HEK293T (cell line): Measurements from ENCODE around the gene SOBP.

ENCODE experiments used
- L3MBTL2 ChIP-seq: fragments of 450-650 bp; conservative IDR thresholded peaks from 2 replicates; pipeline ENCODE4 v1.6.1; 2016; ENCODE audit warnings: mild to moderate bottlenecking
- TF ChIP-seq, protein P1 (sequence below): fragments of 450-650 bp; IDR thresholded peaks from 2 replicates; pipeline ENCODE4 v1.6.1; 2016

DNA sequence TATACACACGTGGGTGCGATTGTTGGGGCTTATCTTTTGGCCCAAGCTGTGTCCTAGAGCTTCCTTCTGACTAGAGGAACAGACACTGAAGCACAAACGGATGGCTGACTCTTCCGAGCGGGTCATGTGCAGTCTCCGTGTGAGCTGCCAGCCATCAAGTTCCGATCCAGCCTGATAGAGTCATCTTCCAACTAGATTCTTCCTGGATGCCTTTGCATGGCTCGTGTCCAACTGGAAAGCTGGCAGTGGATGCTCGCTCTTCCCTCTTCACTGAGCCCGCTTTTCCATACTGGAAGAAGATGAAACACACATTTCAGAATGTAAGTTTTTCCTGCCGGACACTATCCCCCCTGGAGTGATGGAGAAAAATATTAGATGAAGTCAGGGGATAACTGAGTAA lies 186.1 kb downstream of the SOBP start:
- TF ChIP-seq, protein P1, sequence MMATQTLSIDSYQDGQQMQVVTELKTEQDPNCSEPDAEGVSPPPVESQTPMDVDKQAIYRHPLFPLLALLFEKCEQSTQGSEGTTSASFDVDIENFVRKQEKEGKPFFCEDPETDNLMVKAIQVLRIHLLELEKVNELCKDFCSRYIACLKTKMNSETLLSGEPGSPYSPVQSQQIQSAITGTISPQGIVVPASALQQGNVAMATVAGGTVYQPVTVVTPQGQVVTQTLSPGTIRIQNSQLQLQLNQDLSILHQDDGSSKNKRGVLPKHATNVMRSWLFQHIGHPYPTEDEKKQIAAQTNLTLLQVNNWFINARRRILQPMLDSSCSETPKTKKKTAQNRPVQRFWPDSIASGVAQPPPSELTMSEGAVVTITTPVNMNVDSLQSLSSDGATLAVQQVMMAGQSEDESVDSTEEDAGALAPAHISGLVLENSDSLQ: no peak
- TF ChIP-seq L3MBTL2: no peak
